ENCODE measurements around the gene SPP2. TPM values are rescaled to one million over a fixed set of nuclear protein-coding genes. Genes with fewer than 3 reads are reported as not detected.

SPP2 gene
- total and polyA plus RNA-seq, 4 experiments from 2014 or later: not detected

GRCh38 chr2:234025891-234026401 lies 24.6 kb upstream of the SPP2 start:
- Mint-ChIP-seq H3K27ac (peak overlapping the region; percentile 65 to 90 (median 74)), H3K9me3 (peaks cover 0 to 15% (median under 1%) of the 10 kb centered on the region in 8 donors), H3K36me3 (no peaks in the 10 kb centered on the region), H3K27me3 (no peaks in the 10 kb centered on the region), H3K4me3 (peak overlapping the region; percentile 46 to 92 (median 84)), H3K4me1 (peaks cover 42 to 78% (median 61%) of the 10 kb centered on the region in 4 donors)
- ChIA-PET CTCF (ENCODE audit: partially characterized antibody) (interaction anchor here (0.7 to 3.4 kb wide), 3 partner anchors 8 to 477 kb away, joined by 3 to 16 read pairs (median 4); no protein-coding TSS in a partner anchor), POLR2A (ENCODE audit: partially characterized antibody) (interaction anchor here (0.8 to 3.6 kb wide), 11 partner anchors 23 to 421 kb away, joined by 3 to 29 read pairs (median 3); no protein-coding TSS in a partner anchor)
- no peak for DNase-seq
- peaks cover 58% of the 10 kb centered on the region for H3K4me1 ChIP-seq (ENCODE audit: insufficient read depth, low read length)
- no peaks in the 10 kb centered on the region for H3K27me3 ChIP-seq (ENCODE audit: insufficient read depth, low read length)
- peak overlapping the region; percentile 48 to 56 for H3K4me3 ChIP-seq (ENCODE audit: low read length in 2 of 2)
- H3K36me3 ChIP-seq (ENCODE audit: insufficient read depth, low read length): no peaks in the 10 kb centered on the region
- intact Hi-C loops (cut with micrococcal nuclease): no loop called here
- peak overlapping the region; percentile 33 for H3K27ac ChIP-seq (ENCODE audit: low read depth, low read length)
- no peaks in the 10 kb centered on the region for H3K9me3 ChIP-seq (ENCODE audit: control insufficient read depth in 1 of 2, low read length in 2 of 2)

GRCh38 chr2:234026693-234027254 lies 23.7 kb upstream of the SPP2 start:
- H3K4me1 ChIP-seq (ENCODE audit: insufficient read depth, low read length): peaks cover 67% of the 10 kb centered on the region
- no peak overlapping the region for H3K4me3 ChIP-seq (ENCODE audit: low read length in 2 of 2)
- no peaks in the 10 kb centered on the region for H3K36me3 ChIP-seq (ENCODE audit: insufficient read depth, low read length)
- Mint-ChIP-seq H3K4me1 (peaks cover 49 to 86% (median 66%) of the 10 kb centered on the region in 4 donors), H3K9me3 (peaks cover 0 to 15% (median 2%) of the 10 kb centered on the region in 8 donors), H3K27ac (peak overlapping the region; percentile 65 to 88 (median 74)), H3K4me3 (peak overlapping the region; percentile 46 to 92 (median 82)), H3K27me3 (no peaks in the 10 kb centered on the region), H3K36me3 (no peaks in the 10 kb centered on the region)
- peak overlapping the region; percentile 3 for H3K27ac ChIP-seq (ENCODE audit: low read depth, low read length)
- no peaks in the 10 kb centered on the region for H3K9me3 ChIP-seq (ENCODE audit: control insufficient read depth in 1 of 2, low read length in 2 of 2)
- no peaks in the 10 kb centered on the region for H3K27me3 ChIP-seq (ENCODE audit: insufficient read depth, low read length)
- DNase-seq: peak in 3 of 5 donors; percentile 2 to 25 (median 13)
- POLR2A ChIA-PET (ENCODE audit: partially characterized antibody): interaction anchor here (0.8 to 3.6 kb wide), 6 partner anchors 24 to 263 kb away, joined by 3 to 29 read pairs (median 3); no protein-coding TSS in a partner anchor
- CTCF ChIA-PET (ENCODE audit: partially characterized antibody): interaction anchor here (1.0 to 3.4 kb wide), 2 partner anchors 37 to 476 kb away, joined by 4 to 16 read pairs; no protein-coding TSS in a partner anchor
- intact Hi-C loops (cut with micrococcal nuclease): no loop called here

- peak overlapping the region in 7 of 8 donors; percentile 17 to 90 (median 47) for H3K4me3 Mint-ChIP-seq
These were observed 22.9 kb upstream of the SPP2 start for GRCh38 chr2:234027641-234028040.

GRCh38 chr2:234029150-234029733 lies 21.3 kb upstream of the SPP2 start:
- ChIA-PET POLR2A (ENCODE audit: partially characterized antibody) (no interaction called here), CTCF (ENCODE audit: partially characterized antibody) (interaction anchor here (0.9 kb wide), 1 partner anchor 471 kb away, joined by 3 read pairs; no protein-coding TSS in a partner anchor)
- H3K27ac ChIP-seq (ENCODE audit: low read depth, low read length): no peak overlapping the region
- intact Hi-C loops (cut with micrococcal nuclease): no loop called here
- H3K27me3 Mint-ChIP-seq: peaks cover 0 to 1% of the 10 kb centered on the region in 2 donors
- H3K4me1 ChIP-seq (ENCODE audit: insufficient read depth, low read length): peaks cover 86% of the 10 kb centered on the region
- H3K9me3 Mint-ChIP-seq: peaks cover 5 to 30% (median 17%) of the 10 kb centered on the region in 8 donors
- no peaks in the 10 kb centered on the region for H3K27me3 ChIP-seq (ENCODE audit: insufficient read depth, low read length)
- H3K4me3 Mint-ChIP-seq: peak overlapping the region in 2 of 8 donors; percentile 17 to 40
- no peak overlapping the region for H3K4me3 ChIP-seq (ENCODE audit: low read length in 2 of 2)
- peak overlapping the region in 2 of 7 donors; percentile 30 to 57 for H3K27ac Mint-ChIP-seq
- DNase-seq: no peak
- peaks cover 5 to 13% of the 10 kb centered on the region in 2 donors for H3K36me3 Mint-ChIP-seq
- no peaks in the 10 kb centered on the region for H3K36me3 ChIP-seq (ENCODE audit: insufficient read depth, low read length)
- H3K9me3 ChIP-seq (ENCODE audit: control insufficient read depth in 1 of 2, low read length in 2 of 2): peaks cover 0 to 5% of the 10 kb centered on the region in 2 donors
- H3K4me1 Mint-ChIP-seq: peaks cover 59 to 90% (median 72%) of the 10 kb centered on the region in 4 donors

More at GRCh38 chr2:234027641-234028040, 22.9 kb upstream of the SPP2 start:
- H3K4me1 ChIP-seq (ENCODE audit: insufficient read depth, low read length): peaks cover 75% of the 10 kb centered on the region
- H3K4me3 ChIP-seq (ENCODE audit: low read length in 2 of 2): no peak overlapping the region
- DNase-seq: no peak
- CTCF ChIA-PET (ENCODE audit: partially characterized antibody): no interaction called here
- H3K27ac ChIP-seq (ENCODE audit: low read depth, low read length): no peak overlapping the region
- Mint-ChIP-seq H3K27ac (peak overlapping the region; percentile 58 to 88 (median 69)), H3K36me3 (peaks cover 0 to 4% of the 10 kb centered on the region in 2 donors), H3K9me3 (peaks cover 2 to 18% (median 4%) of the 10 kb centered on the region in 8 donors), H3K27me3 (no peaks in the 10 kb centered on the region), H3K4me1 (peaks cover 57 to 89% (median 73%) of the 10 kb centered on the region in 4 donors)
- no peaks in the 10 kb centered on the region for H3K9me3 ChIP-seq (ENCODE audit: control insufficient read depth in 1 of 2, low read length in 2 of 2)
- intact Hi-C loops (cut with micrococcal nuclease): no loop called here
- no peaks in the 10 kb centered on the region for H3K27me3 ChIP-seq (ENCODE audit: insufficient read depth, low read length)
- H3K36me3 ChIP-seq (ENCODE audit: insufficient read depth, low read length): no peaks in the 10 kb centered on the region
- POLR2A ChIA-PET (ENCODE audit: partially characterized antibody): interaction anchor here (0.7 to 3.6 kb wide), 2 partner anchors 37 to 241 kb away, joined by 3 to 29 read pairs; no protein-coding TSS in a partner anchor

GRCh38 chr2:234031207-234031606 lies 19.3 kb upstream of the SPP2 start:
- Mint-ChIP-seq H3K4me3 (peak overlapping the region in 5 of 8 donors; percentile 45 to 55 (median 53)), H3K9me3 (peaks cover 5 to 42% (median 23%) of the 10 kb centered on the region in 8 donors), H3K27ac (peak overlapping the region; percentile 23 to 88 (median 61)), H3K4me1 (peaks cover 49 to 76% (median 60%) of the 10 kb centered on the region in 4 donors), H3K36me3 (peaks cover 9 to 14% of the 10 kb centered on the region in 2 donors), H3K27me3 (peaks cover 0 to 1% of the 10 kb centered on the region in 2 donors)
- peaks cover 0 to 5% of the 10 kb centered on the region in 2 donors for H3K9me3 ChIP-seq (ENCODE audit: control insufficient read depth in 1 of 2, low read length in 2 of 2)
- H3K4me1 ChIP-seq (ENCODE audit: insufficient read depth, low read length): peaks cover 72% of the 10 kb centered on the region
- no peak overlapping the region for H3K4me3 ChIP-seq (ENCODE audit: low read length in 2 of 2)
- DNase-seq: no peak
- CTCF ChIA-PET (ENCODE audit: partially characterized antibody): interaction anchor here (0.5 to 1.2 kb wide), 2 partner anchors 17 to 37 kb away, joined by 3 to 5 read pairs; no protein-coding TSS in a partner anchor
- H3K27me3 ChIP-seq (ENCODE audit: insufficient read depth, low read length): no peaks in the 10 kb centered on the region
- no peak overlapping the region for H3K27ac ChIP-seq (ENCODE audit: low read depth, low read length)
- intact Hi-C loops (cut with micrococcal nuclease): loop anchor here (5.0 kb wide), 2 partner anchors 54 to 261 kb away; no protein-coding TSS in a partner anchor
- no peaks in the 10 kb centered on the region for H3K36me3 ChIP-seq (ENCODE audit: insufficient read depth, low read length)
- POLR2A ChIA-PET (ENCODE audit: partially characterized antibody): interaction anchor here (1.4 to 3.6 kb wide), 3 partner anchors 33 to 466 kb away, joined by 3 to 18 read pairs (median 6); partner anchors contain the start of gene ARL4C

GRCh38 chr2:234032279-234032856 lies 18.1 kb upstream of the SPP2 start:
- POLR2A ChIA-PET (ENCODE audit: partially characterized antibody): interaction anchor here (0.9 to 3.6 kb wide), 20 partner anchors 9 to 465 kb away, joined by 3 to 30 read pairs (median 4); partner anchors contain the start of gene ARL4C

More at GRCh38 chr2:234032279-234032856, 18.1 kb upstream of the SPP2 start:
- CTCF ChIA-PET (ENCODE audit: partially characterized antibody): interaction anchor here (0.8 to 2.6 kb wide), 8 partner anchors 8 to 513 kb away, joined by 3 to 9 read pairs (median 3); no protein-coding TSS in a partner anchor
- Mint-ChIP-seq H3K9me3 (peaks cover 5 to 54% (median 33%) of the 10 kb centered on the region in 8 donors), H3K4me3 (peak overlapping the region; percentile 1 to 64 (median 38)), H3K27me3 (peaks cover 0 to 1% of the 10 kb centered on the region in 2 donors), H3K4me1 (peaks cover 38 to 64% (median 49%) of the 10 kb centered on the region in 4 donors), H3K27ac (peak overlapping the region; percentile 56 to 91 (median 79)), H3K36me3 (peaks cover 19% of the 10 kb centered on the region in 2 donors)
- Histone ChIP-seq H3K36me3 (ENCODE audit: insufficient read depth, low read length) (no peaks in the 10 kb centered on the region), H3K27me3 (ENCODE audit: insufficient read depth, low read length) (no peaks in the 10 kb centered on the region), H3K4me1 (ENCODE audit: insufficient read depth, low read length) (peaks cover 60% of the 10 kb centered on the region), H3K9me3 (ENCODE audit: control insufficient read depth in 1 of 2, low read length in 2 of 2) (peaks cover 0 to 5% of the 10 kb centered on the region in 2 donors), H3K27ac (ENCODE audit: low read depth, low read length) (no peak overlapping the region), H3K4me3 (ENCODE audit: low read length in 2 of 2) (no peak overlapping the region)
- peak; percentile 67 to 87 (median 82) for DNase-seq
- intact Hi-C loops (cut with micrococcal nuclease): loop anchor here (1.0 to 5.0 kb wide), 4 partner anchors 42 to 468 kb away; no protein-coding TSS in a partner anchor

Measured in CD4-positive, alpha-beta memory T cell (primary cell).